Transverse colon (tissue), 4 donors: ENCODE results near the gene SMYD3. TPM values are rescaled to one million over a fixed set of nuclear protein-coding genes. Genes with fewer than 3 reads are reported as not detected.

ENCODE experiments used
- DNase-seq: peaks from one replicate; pipeline ENCODE4 v3.0.0-alpha.2; 2019
- H3K27ac ChIP-seq, 4 donors: fragments of 200-600 bp; sonication (generic); 2 replicates each; pipeline ENCODE4 v1.5.1; 2016 to 2018; ENCODE audit warnings: inconsistent platforms in 4 of 4
- H3K27me3 ChIP-seq: fragments of 200-600 bp; sonication (generic); 2 replicates; pipeline ENCODE4 v1.5.1; 2017; ENCODE audit warnings: inconsistent platforms
- H3K36me3 ChIP-seq, 4 donors: fragments of 200-600 bp; sonication (generic); 2 replicates each; pipeline ENCODE4 v1.5.1; 2017 to 2019; ENCODE audit warnings: inconsistent platforms in 4 of 4
- H3K4me1 ChIP-seq, 4 donors: fragments of 200-600 bp; sonication (generic); 2 replicates each; pipeline ENCODE4 v1.5.1; 2017 to 2020; ENCODE audit warnings: inconsistent platforms in 4 of 4
- H3K4me3 ChIP-seq, 4 donors: fragments of 200-600 bp; sonication (generic); 1 replicate in 1 of 4; 2 replicates in 3 of 4; pipeline versions ENCODE4 v1.5.1 to v1.6.1; 2017 to 2019; ENCODE audit warnings: inconsistent platforms in 4 of 4
- H3K9me3 ChIP-seq, 2 donors: fragments of 200-600 bp; sonication (generic); 2 replicates each; pipeline ENCODE4 v1.5.1; 2017 to 2019; ENCODE audit warnings: inconsistent platforms in 2 of 2
- CTCF ChIP-seq, 5 experiments: fragments of 200-600 bp in 3 of 5; fragments of 450-650 bp in 2 of 5; sonication (generic) in 3 of 5; IDR thresholded peaks; 1 replicate in 2 of 5; 2 replicates in 3 of 5; pipeline ENCODE4 v1.5.1; 2016 to 2017; ENCODE audit warnings: antibody characterized with exemption in 5 of 5, inconsistent platforms in 3 of 5, mild to moderate bottlenecking in 2 of 5, moderate library complexity in 1 of 5
- EP300 ChIP-seq: sonication (generic); formaldehyde crosslinking; IDR thresholded peaks from one replicate; pipeline ENCODE4 v1.6.1; 2017; ENCODE audit warnings: antibody characterized with exemption, low read depth
- POLR2A ChIP-seq: fragments of 450-650 bp; IDR thresholded peaks from one replicate; pipeline ENCODE4 v1.6.1; 2016; ENCODE audit warnings: antibody characterized with exemption, mild to moderate bottlenecking, moderate library complexity
- POLR2AphosphoS5 ChIP-seq, 3 donors: sonication (generic); formaldehyde crosslinking; IDR thresholded peaks; one replicate each; pipeline ENCODE4 v1.6.1; 2016; ENCODE audit warnings: antibody characterized with exemption in 3 of 3
- WGBS, 2 donors: methylation state at CpG; one replicate each; pipeline ENCODE4 v1.1.5; 2018; ENCODE audit warnings: low coverage in 1 of 2; 5-methylcytosine and 5-hydroxymethylcytosine counted together
- in situ Hi-C, 4 donors: fragments of 200-750 bp; cut with MboI; loops; one replicate each; pipeline versions ENCODE4 v1.15.0 to v1.15.1; 2017; ENCODE audit warnings: low sequenced_read_pairs in 3 of 4, low pct_ligation_motif_present in 1 of 4, low pct_unique_long_range_greater_than_20kb in 1 of 4
- intact Hi-C: fragments of 100-400 bp; cut with DNase I; formaldehyde crosslinking; loops from one replicate; pipeline ENCODE4 v1.15.1; 2023; ENCODE audit warnings: low total_unique reads
- total RNA-seq, 4 donors: library from RNA; depleted of rRNA; stranded (reverse); fragments of >200 nt; gene quantifications; one replicate each; pipeline ENCODE4 v1.1.0, GENCODE V29; 2016

The SMYD3 gene
- total RNA-seq, 4 donors from 2014 or later: 10.5 to 31.3 (median 25.8) TPM

- H3K27me3 ChIP-seq: no peaks in the 10 kb centered on the region
- in situ Hi-C loops: no loop called here
- H3K27ac ChIP-seq: no peak overlapping the region
- WGBS, 2 donors: 89% methylated on average over 10 of the region's 10 CpGs; no CpG with 5 or more reads in 1 of the 2 donors
- no peaks in the 10 kb centered on the region for H3K36me3 ChIP-seq
- no peak overlapping the region for H3K4me3 ChIP-seq
- H3K9me3 ChIP-seq: peaks cover 26 to 27% of the 10 kb centered on the region in 2 donors
- intact Hi-C loops: no loop called here
- H3K4me1 ChIP-seq: peaks cover 0 to 5% (median 1%) of the 10 kb centered on the region in 4 donors
- TF ChIP-seq EP300 (no peak), CTCF (IDR thresholded peaks at IDR 0.05) (no peak), POLR2A (no peak), POLR2AphosphoS5 (IDR thresholded peaks at IDR 0.05) (no peak)
- DNase-seq: no peak
These were observed 5.6 kb upstream of the SMYD3 start for GRCh38 chr1:246512635-246513034.

- peaks cover 0 to 7% (median 2%) of the 10 kb centered on the region in 4 donors for H3K4me1 ChIP-seq
These were observed 5.2 kb upstream of the SMYD3 start for GRCh38 chr1:246512230-246512629.

GRCh38 chr1:246511203-246511602 is 4.1 kb upstream of the SMYD3 start:
- H3K27me3 ChIP-seq: no peaks in the 10 kb centered on the region
- 92 to 95% methylated on average over 7 of the region's 7 CpGs for WGBS, 2 donors
- TF ChIP-seq CTCF (IDR thresholded peaks at IDR 0.05) (no peak), EP300 (no peak), POLR2AphosphoS5 (IDR thresholded peaks at IDR 0.05) (no peak), POLR2A (no peak)
- H3K9me3 ChIP-seq: peaks cover 18 to 22% of the 10 kb centered on the region in 2 donors
- no peak for DNase-seq
- intact Hi-C loops: no loop called here
- no peak overlapping the region for H3K27ac ChIP-seq
- in situ Hi-C loops: no loop called here
- H3K36me3 ChIP-seq: no peaks in the 10 kb centered on the region
- H3K4me3 ChIP-seq: no peak overlapping the region
- H3K4me1 ChIP-seq: peaks cover 2 to 10% (median 7%) of the 10 kb centered on the region in 4 donors

More at GRCh38 chr1:246512230-246512629, 5.2 kb upstream of the SMYD3 start:
- Histone ChIP-seq H3K4me3 (no peak overlapping the region), H3K36me3 (no peaks in the 10 kb centered on the region), H3K27me3 (no peaks in the 10 kb centered on the region), H3K27ac (no peak overlapping the region), H3K9me3 (peaks cover 26 to 27% of the 10 kb centered on the region in 2 donors)
- in situ Hi-C loops (no loop called here), intact Hi-C loops (no loop called here)
- WGBS, 2 donors: 99% methylated on average over 7 of the region's 7 CpGs; no CpG with 5 or more reads in 1 of the 2 donors
- TF ChIP-seq CTCF (IDR thresholded peaks at IDR 0.05) (no peak), POLR2A (no peak), EP300 (no peak), POLR2AphosphoS5 (IDR thresholded peaks at IDR 0.05) (no peak)
- DNase-seq: no peak

- in situ Hi-C loops (no loop called here), intact Hi-C loops (no loop called here)
- Histone ChIP-seq H3K27ac (no peak overlapping the region), H3K27me3 (no peaks in the 10 kb centered on the region), H3K4me3 (no peak overlapping the region), H3K4me1 (peaks cover 7 to 13% (median 10%) of the 10 kb centered on the region in 4 donors), H3K9me3 (peaks cover 11 to 14% of the 10 kb centered on the region in 2 donors), H3K36me3 (no peaks in the 10 kb centered on the region)
- WGBS, 2 donors: 86% methylated on average over 9 of the region's 13 CpGs; no CpG with 5 or more reads in 1 of the 2 donors
- DNase-seq: no peak
- TF ChIP-seq POLR2AphosphoS5 (IDR thresholded peaks at IDR 0.05): no peak
- no peak for TF ChIP-seq EP300
- no peak for TF ChIP-seq CTCF (IDR thresholded peaks at IDR 0.05)
- TF ChIP-seq POLR2A: no peak
These were observed 3.3 kb upstream of the SMYD3 start for GRCh38 chr1:246510147-246511030.
